DND-41 (cell line): ENCODE measurements around the gene GNAZ.

Experiments
- ATAC-seq: fragments of 200-7000 bp; cut with Tn5 transposase; 3 replicates; pipeline ENCODE4 v1.9.1; 2021; ENCODE audit warnings: low read depth; ENCODE audit not compliant: insufficient read depth
- DNase-seq: peaks from one replicate; pipeline ENCODE4 v3.0.0-alpha.2; 2020
- H2AFZ ChIP-seq: 2 replicates; pipeline ENCODE4 v1.6.0; 2012; ENCODE audit warnings: low read depth, low read length
- H3K27ac ChIP-seq: 2 replicates; pipeline ENCODE4 v1.5.1; 2012; ENCODE audit warnings: low read length, inconsistent platforms
- H3K27me3 ChIP-seq: fragments of 200-600 bp; sonication (generic); 2 replicates; pipeline ENCODE4 v1.6.0; 2012; ENCODE audit warnings: low read length, mild to moderate bottlenecking, inconsistent platforms; ENCODE audit not compliant: insufficient read depth, poor library complexity
- H3K36me3 ChIP-seq: 2 replicates; pipeline ENCODE4 v1.5.1; 2012; ENCODE audit warnings: low read length, inconsistent platforms; ENCODE audit not compliant: insufficient read depth
- H3K4me1 ChIP-seq: 2 replicates; pipeline ENCODE4 v1.5.1; 2012; ENCODE audit warnings: mild to moderate bottlenecking, low read length; ENCODE audit not compliant: insufficient read depth
- H3K4me2 ChIP-seq: 2 replicates; pipeline ENCODE4 v1.6.0; 2012; ENCODE audit warnings: mild to moderate bottlenecking, moderate library complexity, low read length, inconsistent platforms; ENCODE audit not compliant: insufficient read depth
- H3K4me3 ChIP-seq, 2 experiments: fragments of 200-600 bp in 1 of 2; shearing (Covaris generic) in 1 of 2; 2 replicates each; pipeline ENCODE4 v1.5.1; 2012 to 2016; ENCODE audit warnings: inconsistent platforms in 2 of 2, low read length in 2 of 2, mild to moderate bottlenecking in 2 of 2, low read depth in 1 of 2, moderate library complexity in 1 of 2
- H3K79me2 ChIP-seq: 2 replicates; pipeline ENCODE4 v1.6.0; 2012; ENCODE audit warnings: low read length, inconsistent platforms; ENCODE audit not compliant: insufficient read depth
- H3K9ac ChIP-seq: 2 replicates; pipeline ENCODE4 v1.6.0; 2012; ENCODE audit warnings: low read depth, mild to moderate bottlenecking, inconsistent platforms, low read length, moderate library complexity
- H3K9me3 ChIP-seq: 2 replicates; pipeline ENCODE4 v1.5.1; 2012; ENCODE audit warnings: low read length, moderate library complexity, mild to moderate bottlenecking, inconsistent platforms; ENCODE audit not compliant: insufficient read depth, severe bottlenecking
- H4K20me1 ChIP-seq: 2 replicates; pipeline ENCODE4 v1.6.0; 2012; ENCODE audit warnings: low read length; ENCODE audit not compliant: insufficient read depth
- CTCF ChIP-seq: IDR thresholded peaks from 2 replicates; pipeline ENCODE4 v1.5.1; 2012; ENCODE audit warnings: borderline replicate concordance, low read length, moderate library complexity, mild to moderate bottlenecking; ENCODE audit not compliant: poor library complexity, severe bottlenecking; ENCODE audit errors: extremely low read depth
- EZH2 ChIP-seq: IDR thresholded peaks from 3 replicates; pipeline ENCODE4 v1.6.1; 2012; ENCODE audit warnings: borderline replicate concordance, low read depth, mild to moderate bottlenecking, moderate library complexity, low read length, inconsistent platforms; ENCODE audit not compliant: severe bottlenecking

Gene GNAZ

GRCh38 chr22:23059284-23059948 lies 10.9 kb upstream of the GNAZ start:
- ATAC-seq, result no peak
- Histone ChIP-seq H2AFZ (no peak overlapping the region), H3K27me3 (no peaks in the 10 kb centered on the region), H3K27ac (no peak overlapping the region), H4K20me1 (no peaks in the 10 kb centered on the region), H3K4me1 (no peaks in the 10 kb centered on the region), H3K36me3 (no peaks in the 10 kb centered on the region), H3K4me3 (no peak overlapping the region), H3K79me2 (no peaks in the 10 kb centered on the region), H3K9me3 (peaks cover 2% of the 10 kb centered on the region), H3K4me2 (no peak overlapping the region), H3K9ac (no peak overlapping the region)
- TF ChIP-seq CTCF (no peak), EZH2 (no peak)
- peak; percentile 1 for DNase-seq

- DNase-seq (peak; percentile 1), ATAC-seq (no peak)
- no peaks in the 10 kb centered on the region for H3K4me1 ChIP-seq
- TF ChIP-seq CTCF (no peak), EZH2 (no peak)
- H4K20me1 ChIP-seq, result peaks cover 3% of the 10 kb centered on the region; the same call in 1 of the 2 replicates
- H3K79me2 ChIP-seq, result no peaks in the 10 kb centered on the region
- H3K4me3 ChIP-seq, result no peak overlapping the region
- peaks cover 2% of the 10 kb centered on the region for H3K9me3 ChIP-seq
- no peak overlapping the region for H2AFZ ChIP-seq
- no peaks in the 10 kb centered on the region for H3K27me3 ChIP-seq
- H3K4me2 ChIP-seq, result no peak overlapping the region
- H3K36me3 ChIP-seq, result no peaks in the 10 kb centered on the region
- H3K9ac ChIP-seq, result no peak overlapping the region
- no peak overlapping the region for H3K27ac ChIP-seq
These were observed 9.5 kb upstream of the GNAZ start for GRCh38 chr22:23060612-23061400.

GRCh38 chr22:23061471-23062280 lies 8.6 kb upstream of the GNAZ start:
- Histone ChIP-seq H3K79me2 (no peaks in the 10 kb centered on the region), H2AFZ (no peak overlapping the region), H3K4me2 (no peak overlapping the region), H3K27me3 (no peaks in the 10 kb centered on the region), H3K9ac (no peak overlapping the region), H3K27ac (no peak overlapping the region), H3K4me3 (no peak overlapping the region), H3K36me3 (no peaks in the 10 kb centered on the region), H4K20me1 (peaks cover 3% of the 10 kb centered on the region; the same call in 1 of the 2 replicates), H3K4me1 (no peaks in the 10 kb centered on the region), H3K9me3 (no peaks in the 10 kb centered on the region)
- ATAC-seq (no peak), DNase-seq (peak; percentile 2)
- TF ChIP-seq EZH2, result no peak
- no peak for TF ChIP-seq CTCF
